H1 (cell line): ENCODE results near the gene LY9. TPM values are rescaled to one million over a fixed set of nuclear protein-coding genes. Genes with fewer than 3 reads are reported as not detected.
"Not testable (repeated sequence)": the region's sequence is repeated elsewhere in the genome, so short reads cannot be mapped to it uniquely, and the experiment has no call there.

ENCODE experiments used
- CTCF ChIA-PET: fragments of 300-600 bp; sonication (Branson Sonifier 250); formaldehyde crosslinking; loops from one replicate; lab custom pipeline; 2021; ENCODE audit not compliant: partially characterized antibody; lab: Charles Lee
- POLR2A ChIA-PET: fragments of 300-600 bp; sonication (Branson Sonifier 250); formaldehyde crosslinking; loops from one replicate; lab custom pipeline; 2021; ENCODE audit warnings: inconsistent platforms; ENCODE audit not compliant: partially characterized antibody; lab: Charles Lee
- DNase-seq, 2 experiments: peaks; one replicate each; pipeline versions ENCODE4 v3.0.0 to v3.0.0-alpha.2; 2010 to 2022; ENCODE audit warnings: low spot score in 2 of 2, low read depth in 1 of 2, mixed read lengths in 1 of 2
- FAIRE-seq: peaks from 2 replicates; lab custom pipeline; 2011; peaks lifted over from hg19 to GRCh38; lab: Jason Lieb, UNC
- H2AFZ ChIP-seq: 2 replicates; pipeline ENCODE4 v1.8.1; 2012; ENCODE audit warnings: low read length, inconsistent platforms
- H2AK5ac ChIP-seq: 2 replicates; pipeline ENCODE4 v1.6.1; 2013; ENCODE audit warnings: low read depth, low read length
- H2BK120ac ChIP-seq: replicated peaks from 2 replicates; pipeline ENCODE3; 2013; ENCODE audit warnings: low read depth, low read length, inconsistent platforms
- H2BK12ac ChIP-seq: 2 replicates; pipeline ENCODE4 v1.6.1; 2013; ENCODE audit warnings: low read depth, low read length
- H2BK15ac ChIP-seq: 2 replicates; pipeline ENCODE4 v1.6.1; 2013; ENCODE audit warnings: low read length
- H2BK20ac ChIP-seq: 2 replicates; pipeline ENCODE4 v1.6.1; 2013; ENCODE audit warnings: low read length
- H2BK5ac ChIP-seq: 2 replicates; pipeline ENCODE4 v1.6.1; 2013; ENCODE audit warnings: low read depth, low read length
- H3K14ac ChIP-seq: 2 replicates; pipeline ENCODE4 v1.6.1; 2013; ENCODE audit warnings: inconsistent platforms; ENCODE audit not compliant: insufficient read length
- H3K18ac ChIP-seq: 2 replicates; pipeline ENCODE4 v1.6.1; 2013; ENCODE audit warnings: low read length; ENCODE audit errors: extremely low read depth
- H3K23ac ChIP-seq: 2 replicates; pipeline ENCODE4 v1.6.1; 2013; ENCODE audit warnings: inconsistent platforms; ENCODE audit not compliant: insufficient read length
- H3K23me2 ChIP-seq: 2 replicates; pipeline ENCODE4 v1.6.1; 2013; ENCODE audit warnings: low read depth, low read length
- H3K27ac ChIP-seq: 2 replicates; pipeline ENCODE4 v1.6.1; 2011; ENCODE audit warnings: low read depth, low read length, inconsistent platforms
- H3K27me3 ChIP-seq, 4 experiments: replicated peaks in 1 of 4; 1 replicate in 1 of 4; 2 replicates in 3 of 4; pipeline versions ENCODE4 v1.6.1 to v1.8.1; 2011 to 2013; ENCODE audit warnings: low read length in 3 of 4, mild to moderate bottlenecking in 3 of 4, inconsistent platforms in 2 of 4, mixed read lengths in 2 of 4, moderate library complexity in 1 of 4; ENCODE audit not compliant: control insufficient read depth in 3 of 4, insufficient read depth in 3 of 4; ENCODE audit errors: extremely low read depth in 1 of 4
- H3K36me3 ChIP-seq, 4 experiments: 2 replicates each; pipeline versions ENCODE4 v1.6.1 to v1.8.1; 2011 to 2013; ENCODE audit warnings: mild to moderate bottlenecking in 4 of 4, low read length in 3 of 4, moderate library complexity in 2 of 4, control low read depth in 1 of 4, inconsistent platforms in 1 of 4; ENCODE audit not compliant: insufficient read depth in 4 of 4, control insufficient read depth in 2 of 4
- H3K4ac ChIP-seq: replicated peaks from 2 replicates; pipeline ENCODE3; 2013; ENCODE audit warnings: low read length, low read depth, mixed read lengths, inconsistent platforms; ENCODE audit not compliant: insufficient read length
- H3K4me1 ChIP-seq, 4 experiments: replicated peaks in 1 of 4; 1 replicate in 1 of 4; 2 replicates in 3 of 4; pipeline versions ENCODE4 v1.6.1 to v1.8.1; 2011 to 2013; ENCODE audit warnings: low read length in 3 of 4, inconsistent platforms in 2 of 4, mixed read lengths in 1 of 4; ENCODE audit not compliant: insufficient read depth in 4 of 4, control insufficient read depth in 3 of 4
- H3K4me2 ChIP-seq, 2 experiments: 2 replicates each; pipeline versions ENCODE4 v1.6.1 to v1.8.1; 2011 to 2013; ENCODE audit warnings: low read depth in 2 of 2, low read length in 2 of 2, control low read depth in 1 of 2, inconsistent platforms in 1 of 2, mild to moderate bottlenecking in 1 of 2; ENCODE audit not compliant: insufficient read depth in 1 of 2
- H3K4me3 ChIP-seq, 4 experiments: fragments of 200-600, 300-600 bp in 1 of 4; sonication (generic), shearing (Covaris generic), sonication (Bioruptor Twin) in 1 of 4; 2 replicates each; pipeline versions ENCODE4 v1.5.1 to v1.8.1; 2011 to 2016; ENCODE audit warnings: low read length in 4 of 4, low read depth in 3 of 4, control low read depth in 2 of 4, inconsistent platforms in 2 of 4, mild to moderate bottlenecking in 2 of 4, mixed read lengths in 1 of 4, moderate library complexity in 1 of 4; ENCODE audit not compliant: insufficient read depth in 2 of 4; ENCODE audit errors: extremely low read depth in 1 of 4
- H3K56ac ChIP-seq: replicated peaks from 2 replicates; pipeline ENCODE3; 2013; ENCODE audit warnings: low read depth, mild to moderate bottlenecking, mixed read lengths, low read length, inconsistent platforms; ENCODE audit not compliant: insufficient read length
- H3K79me1 ChIP-seq: 2 replicates; pipeline ENCODE4 v1.6.1; 2013; ENCODE audit warnings: low read depth, low read length, control low read depth
- H3K79me2 ChIP-seq, 2 experiments: 2 replicates each; pipeline versions ENCODE4 v1.6.1 to v1.8.1; 2012 to 2013; ENCODE audit warnings: low read length in 2 of 2, mild to moderate bottlenecking in 2 of 2, inconsistent platforms in 1 of 2; ENCODE audit not compliant: insufficient read depth in 2 of 2, control insufficient read depth in 1 of 2
- H3K9ac ChIP-seq, 4 experiments: replicated peaks in 1 of 4; 1 replicate in 1 of 4; 2 replicates in 3 of 4; pipeline versions ENCODE4 v1.6.1 to v1.8.1; 2011 to 2013; ENCODE audit warnings: low read depth in 3 of 4, low read length in 3 of 4, control low read depth in 2 of 4, mild to moderate bottlenecking in 2 of 4, moderate library complexity in 2 of 4, inconsistent platforms in 1 of 4; ENCODE audit errors: extremely low read depth in 1 of 4
- H3K9me3 ChIP-seq, 2 experiments: 2 replicates each; pipeline versions ENCODE4 v1.6.1 to v1.8.1; 2012 to 2013; ENCODE audit warnings: mild to moderate bottlenecking in 2 of 2, moderate library complexity in 2 of 2, control low read depth in 1 of 2, inconsistent platforms in 1 of 2, low read depth in 1 of 2, low read length in 1 of 2, mixed read lengths in 1 of 2; ENCODE audit not compliant: insufficient read depth in 2 of 2
- H4K20me1 ChIP-seq, 2 experiments: replicated peaks in 1 of 2; 2 replicates each; pipeline versions ENCODE3 to v1.8.1; 2011 to 2013; ENCODE audit warnings: inconsistent platforms in 2 of 2, low read length in 2 of 2, mild to moderate bottlenecking in 1 of 2; ENCODE audit not compliant: insufficient read depth in 2 of 2, control insufficient read depth in 1 of 2
- H4K5ac ChIP-seq: 2 replicates; pipeline ENCODE4 v1.6.1; 2013; ENCODE audit warnings: low read length, low read depth, mixed read lengths, inconsistent platforms; ENCODE audit not compliant: insufficient read length
- H4K8ac ChIP-seq: 2 replicates; pipeline ENCODE4 v1.8.0; 2013; ENCODE audit warnings: mild to moderate bottlenecking, moderate library complexity, low read length, inconsistent platforms; ENCODE audit not compliant: insufficient read depth; ENCODE audit errors: extremely low read depth
- H4K91ac ChIP-seq: replicated peaks from 2 replicates; pipeline ENCODE3; 2013; ENCODE audit warnings: low read length, mixed read lengths, inconsistent platforms; ENCODE audit not compliant: insufficient read length
- WGBS, 2 experiments: shearing (Covaris generic) in 1 of 2; methylation state at CpG; one replicate each; pipeline versions ENCODE4 v1.1.6 to v1.1.7; 2013 to 2015; ENCODE audit warnings: low lambda C conversion rate in 2 of 2, mixed read lengths in 2 of 2, inconsistent platforms in 1 of 2, low coverage in 1 of 2, missing lambda C conversion rate in 1 of 2; ENCODE audit not compliant: insufficient replicate concordance in 2 of 2, insufficient coverage in 1 of 2, insufficient read length in 1 of 2; ENCODE audit errors: extremely low coverage in 1 of 2, missing lambda C conversion rate in 1 of 2; 5-methylcytosine and 5-hydroxymethylcytosine counted together
- polyA plus RNA-seq, 7 experiments: library from polyadenylated mRNA; depleted of rRNA in 3 of 7; stranded (reverse) in 5 of 7; unstranded in 2 of 7; fragments of >200 nt in 5 of 7; fragments of 200-250 nt in 2 of 7; gene quantifications; 1 replicate in 5 of 7; 2 replicates in 1 of 7; 4 replicates in 1 of 7; pipeline versions ENCODE4 v1.2.1 to v1.2.3, GENCODE V29; 2011 to 2013; ENCODE audit warnings: missing spikeins in 2 of 7, mixed read lengths in 2 of 7
- total RNA-seq: library from RNA; stranded (reverse); fragmentation: NEBNext Ultra II Directional; extraction: Animal tissue kit (Norgen Biotek cat#: 25700); gene quantifications from 2 replicates; pipeline ENCODE4 v1.2.1, GENCODE V29; 2021

LY9 gene
- total and polyA plus RNA-seq, 2 of the 8 experiments (the other 6 are each of a cell fraction or from before 2014, with no cell fraction given) = not detected

GRCh38 chr1:160782988-160783765, 12.8 kb upstream of the LY9 start:
- H3K4ac ChIP-seq, FAIRE-seq, H3K14ac ChIP-seq, H3K18ac ChIP-seq, H3K4me1 ChIP-seq, H2AFZ ChIP-seq, H4K5ac ChIP-seq, H3K56ac ChIP-seq, H2BK12ac ChIP-seq, H3K79me2 ChIP-seq, H2AK5ac ChIP-seq, H3K9me3 ChIP-seq, H3K23ac ChIP-seq, H3K9ac ChIP-seq, H3K4me2 ChIP-seq, H2BK15ac ChIP-seq, H4K8ac ChIP-seq, H2BK5ac ChIP-seq, H4K20me1 ChIP-seq, POLR2A ChIA-PET, H3K23me2 ChIP-seq, H3K79me1 ChIP-seq, H3K27ac ChIP-seq, H3K27me3 ChIP-seq, H3K4me3 ChIP-seq, H2BK20ac ChIP-seq, H3K36me3 ChIP-seq, DNase-seq, H2BK120ac ChIP-seq, H4K91ac ChIP-seq: not testable (repeated sequence)
- WGBS, 2 experiments = 90% methylated on average over 18 of the region's 25 CpGs; no CpG with 5 or more reads in 1 of the 2 experiments
- CTCF ChIA-PET = interaction anchor here (1.2 to 4.5 kb wide), 5 partner anchors 12 to 73 kb away, joined by 3 to 27 read pairs (median 3); no protein-coding TSS in a partner anchor
